ENCODE results near the gene MOCS1.

The MOCS1 gene

DNA sequence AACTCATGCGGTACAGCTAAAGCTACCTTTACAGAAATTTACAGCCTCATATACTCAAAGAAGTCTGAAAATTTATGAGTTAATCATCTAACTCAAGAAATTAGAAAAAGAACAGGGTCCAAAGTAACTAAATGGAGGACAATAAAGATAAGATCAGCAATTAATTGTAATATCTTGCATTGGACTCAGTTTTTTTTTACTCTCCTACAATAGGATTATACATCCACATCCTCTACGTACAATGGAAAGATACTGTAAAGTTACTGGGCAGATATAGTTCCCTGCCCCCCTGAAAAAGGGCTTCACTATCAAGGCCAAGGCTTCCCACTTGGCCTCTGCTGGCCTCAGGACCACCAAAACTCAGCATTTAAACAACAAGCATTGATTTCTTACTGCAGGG lies 31.5 kb upstream of the MOCS1 start:
- Histone ChIP-seq H3K9me3 (ENCODE audit: control insufficient read depth, insufficient read depth, low read length) (no peaks in the 10 kb centered on the region), H3K9ac (ENCODE audit: low read depth, low read length) (no peak overlapping the region), H3K27ac (ENCODE audit: low read depth, low read length) (no peak overlapping the region), H3K36me3 (ENCODE audit: control insufficient read depth, insufficient read depth, low read length) (no peaks in the 10 kb centered on the region), H3K4me3 (ENCODE audit: low read depth, low read length) (no peak overlapping the region), H3K27me3 (ENCODE audit: control insufficient read depth, insufficient read depth, low read length) (no peaks in the 10 kb centered on the region), H3K4me1 (ENCODE audit: control insufficient read depth, insufficient read depth, low read length) (no peaks in the 10 kb centered on the region)

- H3K36me3 ChIP-seq (ENCODE audit: control insufficient read depth, insufficient read depth, low read length) = no peaks in the 10 kb centered on the region
- H3K27me3 ChIP-seq (ENCODE audit: control insufficient read depth, insufficient read depth, low read length) = no peaks in the 10 kb centered on the region
- H3K27ac ChIP-seq (ENCODE audit: low read depth, low read length) = no peak overlapping the region
- no peaks in the 10 kb centered on the region for H3K4me1 ChIP-seq (ENCODE audit: control insufficient read depth, insufficient read depth, low read length)
- H3K9me3 ChIP-seq (ENCODE audit: control insufficient read depth, insufficient read depth, low read length) = no peaks in the 10 kb centered on the region
- no peak overlapping the region for H3K4me3 ChIP-seq (ENCODE audit: low read depth, low read length)
- no peak overlapping the region for H3K9ac ChIP-seq (ENCODE audit: low read depth, low read length)
Measured at GRCh38 chr6:39964530-39964929, 30.3 kb upstream of the MOCS1 start.

DNA sequence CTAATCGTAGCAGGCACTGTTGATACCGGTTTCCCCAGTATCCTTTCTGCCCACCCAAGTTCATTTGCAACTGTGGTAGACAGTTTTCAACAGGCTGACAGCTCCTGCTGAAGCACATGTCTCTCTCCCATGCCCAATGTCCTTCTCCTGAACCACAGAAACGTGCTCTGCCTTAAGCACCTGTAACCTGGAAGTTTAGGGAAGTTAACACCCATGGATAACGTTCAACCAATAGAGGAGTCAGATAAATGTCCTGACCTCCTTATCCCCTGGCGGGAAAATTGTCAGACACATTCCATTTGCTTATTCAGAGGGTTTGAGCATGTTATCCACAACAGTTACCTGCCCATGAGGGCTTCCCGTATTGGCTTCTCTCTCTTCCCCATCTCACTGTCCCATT lies 29.8 kb upstream of the MOCS1 start:
- no peak overlapping the region for H3K9ac ChIP-seq (ENCODE audit: low read depth, low read length)
- no peaks in the 10 kb centered on the region for H3K4me1 ChIP-seq (ENCODE audit: control insufficient read depth, insufficient read depth, low read length)

DNA sequence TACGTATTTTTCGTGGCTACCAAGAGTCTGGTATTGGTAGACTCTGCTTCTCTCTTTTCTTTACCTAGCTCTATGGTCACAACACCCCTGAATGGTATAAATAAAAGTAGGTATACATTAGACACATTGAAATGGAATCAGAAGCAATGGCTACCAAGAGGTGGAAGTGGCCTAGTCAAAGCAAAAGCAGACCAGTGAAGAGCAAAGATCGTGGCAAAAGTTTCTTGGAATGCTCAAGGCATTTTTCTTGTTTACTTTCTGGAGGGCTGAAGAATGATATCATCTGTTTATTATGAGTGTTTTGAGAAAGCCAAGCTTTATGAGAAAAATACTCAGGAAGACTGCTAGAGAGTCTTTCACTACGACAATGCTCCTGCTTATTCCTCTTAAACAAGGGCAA lies 28.6 kb upstream of the MOCS1 start:
- H3K36me3 ChIP-seq (ENCODE audit: control insufficient read depth, insufficient read depth, low read length) = no peaks in the 10 kb centered on the region
- H3K9ac ChIP-seq (ENCODE audit: low read depth, low read length) = no peak overlapping the region
- no peaks in the 10 kb centered on the region for H3K27me3 ChIP-seq (ENCODE audit: control insufficient read depth, insufficient read depth, low read length)
- no peaks in the 10 kb centered on the region for H3K9me3 ChIP-seq (ENCODE audit: control insufficient read depth, insufficient read depth, low read length)
- no peak overlapping the region for H3K4me3 ChIP-seq (ENCODE audit: low read depth, low read length)
- H3K27ac ChIP-seq (ENCODE audit: low read depth, low read length) = no peak overlapping the region
- no peaks in the 10 kb centered on the region for H3K4me1 ChIP-seq (ENCODE audit: control insufficient read depth, insufficient read depth, low read length)

More for the DNA sequence above, 29.8 kb upstream of the MOCS1 start:
- no peaks in the 10 kb centered on the region for H3K27me3 ChIP-seq (ENCODE audit: control insufficient read depth, insufficient read depth, low read length)
- no peak overlapping the region for H3K4me3 ChIP-seq (ENCODE audit: low read depth, low read length)
- no peaks in the 10 kb centered on the region for H3K9me3 ChIP-seq (ENCODE audit: control insufficient read depth, insufficient read depth, low read length)
- no peaks in the 10 kb centered on the region for H3K36me3 ChIP-seq (ENCODE audit: control insufficient read depth, insufficient read depth, low read length)
- no peak overlapping the region for H3K27ac ChIP-seq (ENCODE audit: low read depth, low read length)

- H3K9ac ChIP-seq (ENCODE audit: low read depth, low read length) = no peak overlapping the region
- H3K4me1 ChIP-seq (ENCODE audit: control insufficient read depth, insufficient read depth, low read length) = no peaks in the 10 kb centered on the region
- no peaks in the 10 kb centered on the region for H3K27me3 ChIP-seq (ENCODE audit: control insufficient read depth, insufficient read depth, low read length)
- H3K36me3 ChIP-seq (ENCODE audit: control insufficient read depth, insufficient read depth, low read length) = no peaks in the 10 kb centered on the region
- no peaks in the 10 kb centered on the region for H3K9me3 ChIP-seq (ENCODE audit: control insufficient read depth, insufficient read depth, low read length)
- H3K27ac ChIP-seq (ENCODE audit: low read depth, low read length) = no peak overlapping the region
- no peak overlapping the region for H3K4me3 ChIP-seq (ENCODE audit: low read depth, low read length)
Measured at GRCh38 chr6:39961178-39961577, 26.9 kb upstream of the MOCS1 start.

DNA sequence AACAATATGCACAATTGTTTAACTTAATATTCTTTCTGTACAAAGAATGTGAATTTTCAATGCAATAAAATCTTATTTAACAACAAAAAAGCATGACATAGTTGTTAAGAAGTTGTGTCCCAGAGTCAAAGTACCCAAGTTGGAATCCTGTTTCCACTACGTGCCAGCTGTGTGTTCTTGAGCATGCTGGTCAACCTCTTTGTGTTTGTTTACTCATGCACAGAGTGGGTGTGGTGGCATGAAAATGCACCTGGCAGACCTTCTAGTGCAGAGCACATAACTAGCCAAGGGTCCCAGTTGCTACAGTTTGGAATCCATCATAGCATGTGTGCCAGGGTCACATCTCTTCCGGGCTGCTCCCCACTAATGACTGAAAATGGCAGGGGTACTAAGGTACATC lies 24.7 kb upstream of the MOCS1 start:
- H3K9ac ChIP-seq (ENCODE audit: low read depth, low read length) = no peak overlapping the region
- H3K27ac ChIP-seq (ENCODE audit: low read depth, low read length) = no peak overlapping the region
- no peaks in the 10 kb centered on the region for H3K4me1 ChIP-seq (ENCODE audit: control insufficient read depth, insufficient read depth, low read length)
- no peaks in the 10 kb centered on the region for H3K27me3 ChIP-seq (ENCODE audit: control insufficient read depth, insufficient read depth, low read length)
- H3K36me3 ChIP-seq (ENCODE audit: control insufficient read depth, insufficient read depth, low read length) = no peaks in the 10 kb centered on the region
- no peak overlapping the region for H3K4me3 ChIP-seq (ENCODE audit: low read depth, low read length)
- H3K9me3 ChIP-seq (ENCODE audit: control insufficient read depth, insufficient read depth, low read length) = no peaks in the 10 kb centered on the region

GRCh38 chr6:39956936-39957335 lies 22.7 kb upstream of the MOCS1 start:
- Histone ChIP-seq H3K4me3 (ENCODE audit: low read depth, low read length) (no peak overlapping the region), H3K27me3 (ENCODE audit: control insufficient read depth, insufficient read depth, low read length) (no peaks in the 10 kb centered on the region), H3K9me3 (ENCODE audit: control insufficient read depth, insufficient read depth, low read length) (no peaks in the 10 kb centered on the region), H3K9ac (ENCODE audit: low read depth, low read length) (no peak overlapping the region), H3K27ac (ENCODE audit: low read depth, low read length) (no peak overlapping the region), H3K36me3 (ENCODE audit: control insufficient read depth, insufficient read depth, low read length) (no peaks in the 10 kb centered on the region), H3K4me1 (ENCODE audit: control insufficient read depth, insufficient read depth, low read length) (no peaks in the 10 kb centered on the region)

DNA sequence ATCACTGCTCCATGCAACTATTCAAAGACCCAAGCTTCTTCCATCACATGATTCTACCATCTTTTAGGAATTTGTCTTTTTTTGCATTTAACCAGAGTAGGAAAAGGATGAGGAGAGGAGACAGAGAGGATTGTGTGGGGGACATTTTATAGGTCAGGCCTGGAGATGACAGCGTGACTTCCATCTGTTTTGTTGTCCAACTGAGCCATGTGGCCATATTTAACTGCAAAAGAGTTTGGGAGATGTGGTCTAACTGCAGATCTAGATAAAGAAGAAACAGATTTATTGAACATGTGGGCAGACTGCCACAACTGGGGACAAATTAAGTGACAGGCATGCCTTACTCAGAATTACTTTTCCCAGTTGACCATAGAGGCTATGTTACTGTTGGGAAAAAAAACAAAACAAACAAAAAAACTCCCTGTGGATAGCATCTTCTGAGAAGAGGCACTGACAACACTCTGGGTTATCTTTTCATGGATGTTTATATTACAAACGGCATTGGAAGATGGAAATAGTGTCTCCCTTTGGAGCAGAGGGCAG lies 18.9 kb upstream of the MOCS1 start:
- H3K9me3 ChIP-seq (ENCODE audit: control insufficient read depth, insufficient read depth, low read length) = no peaks in the 10 kb centered on the region
- no peak overlapping the region for H3K27ac ChIP-seq (ENCODE audit: low read depth, low read length)
- no peaks in the 10 kb centered on the region for H3K27me3 ChIP-seq (ENCODE audit: control insufficient read depth, insufficient read depth, low read length)
- no peaks in the 10 kb centered on the region for H3K36me3 ChIP-seq (ENCODE audit: control insufficient read depth, insufficient read depth, low read length)
- H3K4me1 ChIP-seq (ENCODE audit: control insufficient read depth, insufficient read depth, low read length) = peaks cover 8% of the 10 kb centered on the region
- H3K4me3 ChIP-seq (ENCODE audit: low read depth, low read length) = no peak overlapping the region
- H3K9ac ChIP-seq (ENCODE audit: low read depth, low read length) = no peak overlapping the region

DNA sequence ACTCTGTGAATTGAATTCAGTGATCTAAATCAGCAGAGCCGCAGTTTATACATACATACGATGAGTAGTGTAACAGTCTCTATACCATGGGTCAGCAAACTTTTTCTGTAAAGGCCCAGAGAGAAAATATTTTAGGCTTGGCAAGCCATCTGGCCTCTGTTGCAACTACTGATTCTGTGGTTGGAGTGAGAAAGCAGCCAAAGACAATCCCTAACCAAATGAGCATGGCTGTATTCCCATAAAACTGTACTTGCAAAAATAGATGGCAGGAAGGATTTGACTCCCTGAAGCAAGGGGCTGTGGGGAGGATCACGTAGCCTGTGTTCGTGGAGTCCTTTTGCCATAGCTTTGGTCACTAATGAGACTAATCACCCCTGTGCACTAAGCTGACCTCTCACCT lies 17.9 kb upstream of the MOCS1 start:
- H3K9ac ChIP-seq (ENCODE audit: low read depth, low read length) = no peak overlapping the region
- H3K4me3 ChIP-seq (ENCODE audit: low read depth, low read length) = no peak overlapping the region
- H3K27ac ChIP-seq (ENCODE audit: low read depth, low read length) = no peak overlapping the region
- peaks cover 16% of the 10 kb centered on the region for H3K4me1 ChIP-seq (ENCODE audit: control insufficient read depth, insufficient read depth, low read length)
- H3K36me3 ChIP-seq (ENCODE audit: control insufficient read depth, insufficient read depth, low read length) = no peaks in the 10 kb centered on the region
- no peaks in the 10 kb centered on the region for H3K27me3 ChIP-seq (ENCODE audit: control insufficient read depth, insufficient read depth, low read length)
- H3K9me3 ChIP-seq (ENCODE audit: control insufficient read depth, insufficient read depth, low read length) = no peaks in the 10 kb centered on the region

GRCh38 chr6:39951716-39952115 lies 17.5 kb upstream of the MOCS1 start:
- H3K36me3 ChIP-seq (ENCODE audit: control insufficient read depth, insufficient read depth, low read length) = no peaks in the 10 kb centered on the region
- H3K4me3 ChIP-seq (ENCODE audit: low read depth, low read length) = no peak overlapping the region
- no peaks in the 10 kb centered on the region for H3K27me3 ChIP-seq (ENCODE audit: control insufficient read depth, insufficient read depth, low read length)
- H3K4me1 ChIP-seq (ENCODE audit: control insufficient read depth, insufficient read depth, low read length) = peaks cover 21% of the 10 kb centered on the region
- H3K9me3 ChIP-seq (ENCODE audit: control insufficient read depth, insufficient read depth, low read length) = no peaks in the 10 kb centered on the region
- no peak overlapping the region for H3K27ac ChIP-seq (ENCODE audit: low read depth, low read length)
- no peak overlapping the region for H3K9ac ChIP-seq (ENCODE audit: low read depth, low read length)

DNA sequence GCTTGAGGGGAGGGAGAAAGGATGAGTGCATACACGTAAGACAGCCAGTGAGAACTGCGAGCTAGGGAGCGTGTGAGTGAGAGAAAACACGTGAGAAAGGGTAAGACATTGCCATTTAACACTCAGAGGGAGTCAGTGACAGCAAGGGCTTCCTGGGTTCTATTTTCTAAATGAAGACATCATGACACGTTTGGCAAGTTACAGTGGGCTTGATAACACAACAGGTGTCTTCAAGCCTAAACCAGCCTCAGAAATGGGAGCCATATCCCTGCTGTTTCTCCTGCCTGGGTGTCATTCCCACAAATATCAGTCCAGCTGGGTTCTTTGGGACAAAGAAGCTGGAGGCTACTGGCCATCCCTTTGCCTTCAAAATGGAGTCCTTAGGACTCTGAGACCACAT lies 16.9 kb upstream of the MOCS1 start:
- Histone ChIP-seq H3K9ac (ENCODE audit: low read depth, low read length) (no peak overlapping the region), H3K4me3 (ENCODE audit: low read depth, low read length) (no peak overlapping the region), H3K4me1 (ENCODE audit: control insufficient read depth, insufficient read depth, low read length) (peaks cover 21% of the 10 kb centered on the region), H3K27ac (ENCODE audit: low read depth, low read length) (no peak overlapping the region), H3K9me3 (ENCODE audit: control insufficient read depth, insufficient read depth, low read length) (no peaks in the 10 kb centered on the region), H3K36me3 (ENCODE audit: control insufficient read depth, insufficient read depth, low read length) (no peaks in the 10 kb centered on the region), H3K27me3 (ENCODE audit: control insufficient read depth, insufficient read depth, low read length) (no peaks in the 10 kb centered on the region)

All from HUES48 (cell line).